Keratinocyte (primary cell): Measurements from ENCODE around the gene EXD3. TPM values are rescaled to one million over a fixed set of nuclear protein-coding genes. Genes with fewer than 3 reads are reported as not detected.

Experiments
- DNase-seq: peaks from one replicate; pipeline ENCODE4 v3.0.0-alpha.2; 2011; ENCODE audit warnings: low read depth, missing footprints, low spot score
- FAIRE-seq: peaks from 2 replicates; lab custom pipeline; 2011; peaks lifted over from hg19 to GRCh38; lab: Jason Lieb, UNC
- H2AFZ ChIP-seq: 2 replicates; pipeline ENCODE4 v1.6.0; 2012; ENCODE audit warnings: low read length, control low read depth, inconsistent platforms; ENCODE audit not compliant: control insufficient read depth
- H3K27ac ChIP-seq: 2 replicates; pipeline ENCODE4 v1.5.1; 2011; ENCODE audit warnings: low read length; ENCODE audit not compliant: control insufficient read depth, insufficient read depth
- H3K27me3 ChIP-seq: 3 replicates; pipeline ENCODE4 v1.6.0; 2011; ENCODE audit warnings: low read length; ENCODE audit not compliant: control insufficient read depth, insufficient read depth; ENCODE audit errors: extremely low read depth
- H3K36me3 ChIP-seq, 2 experiments: 2 replicates in 1 of 2; 3 replicates in 1 of 2; pipeline ENCODE4 v1.5.1; 2011; ENCODE audit warnings: low read length in 2 of 2, mild to moderate bottlenecking in 1 of 2; ENCODE audit not compliant: control insufficient read depth in 2 of 2, insufficient read depth in 2 of 2; ENCODE audit errors: extremely low read depth in 1 of 2
- H3K4me1 ChIP-seq: 3 replicates; pipeline ENCODE4 v1.5.1; 2011; ENCODE audit warnings: low read length; ENCODE audit not compliant: control insufficient read depth, insufficient read depth; ENCODE audit errors: extremely low read depth
- H3K4me2 ChIP-seq: 3 replicates; pipeline ENCODE4 v1.6.0; 2011; ENCODE audit warnings: low read depth, low read length; ENCODE audit not compliant: control insufficient read depth, insufficient read depth; ENCODE audit errors: extremely low read depth
- H3K4me3 ChIP-seq, 3 experiments: fragments of 200-600 bp in 1 of 3; sonication (generic) in 1 of 3; 2 replicates in 2 of 3; 3 replicates in 1 of 3; pipeline ENCODE4 v1.5.1; 2011 to 2016; ENCODE audit warnings: low read length in 3 of 3, mild to moderate bottlenecking in 3 of 3, control low read depth in 2 of 3, inconsistent platforms in 1 of 3, low read depth in 1 of 3, mixed read lengths in 1 of 3, mixed run types in 1 of 3, moderate library complexity in 1 of 3; ENCODE audit not compliant: control insufficient read depth in 2 of 3, insufficient read depth in 2 of 3; ENCODE audit errors: extremely low read depth in 1 of 3
- H3K79me2 ChIP-seq: 2 replicates; pipeline ENCODE4 v1.6.0; 2012; ENCODE audit warnings: low read length; ENCODE audit not compliant: control insufficient read depth, insufficient read depth
- H3K9ac ChIP-seq: 3 replicates; pipeline ENCODE4 v1.6.0; 2011; ENCODE audit warnings: low read length; ENCODE audit not compliant: control insufficient read depth, insufficient read depth; ENCODE audit errors: extremely low read depth
- H3K9me1 ChIP-seq: 3 replicates; pipeline ENCODE4 v1.6.0; 2011; ENCODE audit warnings: low read length; ENCODE audit not compliant: control insufficient read depth, insufficient read depth; ENCODE audit errors: extremely low read depth
- H3K9me3 ChIP-seq: 2 replicates; pipeline ENCODE4 v1.5.1; 2012; ENCODE audit warnings: low read depth, low read length; ENCODE audit not compliant: control insufficient read depth
- H4K20me1 ChIP-seq: 3 replicates; pipeline ENCODE4 v1.6.0; 2011; ENCODE audit warnings: low read length; ENCODE audit not compliant: control insufficient read depth, insufficient read depth; ENCODE audit errors: extremely low read depth
- CTCF ChIP-seq, 3 experiments: IDR thresholded peaks in 1 of 3; conservative IDR thresholded peaks in 1 of 3; optimal IDR thresholded peaks in 1 of 3; 2 replicates in 2 of 3; 3 replicates in 1 of 3; pipeline versions ENCODE3 to v1.5.1; 2011; ENCODE audit warnings: low read length in 3 of 3, mild to moderate bottlenecking in 3 of 3, moderate library complexity in 2 of 3, control low read depth in 1 of 3, inconsistent platforms in 1 of 3; ENCODE audit not compliant: insufficient read depth in 2 of 3; ENCODE audit errors: extremely low read depth in 1 of 3
- EZH2 ChIP-seq: IDR thresholded peaks from one replicate; pipeline ENCODE4 v1.6.1; 2012; ENCODE audit warnings: inconsistent platforms, mild to moderate bottlenecking, low read length, moderate library complexity
- dilution Hi-C: fragments of 300-500 bp; cut with MboI; formaldehyde crosslinking; loops from one replicate; pipeline ENCODE4 v1.7.0; 2020; ENCODE audit warnings: low sequenced_read_pairs; ENCODE audit not compliant: extremely low pct_ligation_motif_present
- polyA plus RNA-seq, 5 experiments: library from polyadenylated mRNA; depleted of rRNA in 3 of 5; stranded (reverse) in 3 of 5; stranded (forward) in 1 of 5; unstranded in 1 of 5; fragments of >200 nt; gene quantifications; 1 replicate in 1 of 5; 2 replicates in 3 of 5; 3 replicates in 1 of 5; pipeline versions ENCODE4 v1.2.1 to v1.2.3, GENCODE V29; 2011 to 2012; ENCODE audit warnings: missing spikeins in 2 of 5, low read depth in 1 of 5, low replicate concordance in 1 of 5

EXD3 gene
- polyA plus RNA-seq, 1 donor (not counting 4 experiments of a cell fraction or from before 2014, with no cell fraction given) = 1.5 TPM

GRCh38 chr9:137409515-137409914, 13.4 kb downstream of the EXD3 start:
- H3K9ac ChIP-seq = no peak overlapping the region
- H3K27ac ChIP-seq = no peak overlapping the region
- no peaks in the 10 kb centered on the region for H4K20me1 ChIP-seq
- H3K4me1 ChIP-seq = peaks cover 18% of the 10 kb centered on the region
- TF ChIP-seq CTCF (optimal IDR thresholded peaks at IDR 0.05 in 1 of 3, IDR thresholded peaks at IDR 0.05 in 1 of 3, conservative IDR thresholded peaks at IDR 0.05 in 1 of 3; ENCODE audit: extremely low read depth in 1 of 3, insufficient read depth in 2 of 3, low read length in 3 of 3) (no peak), EZH2 (no peak)
- no peak for DNase-seq
- no peaks in the 10 kb centered on the region for H3K79me2 ChIP-seq
- H3K4me2 ChIP-seq = no peak overlapping the region
- no peaks in the 10 kb centered on the region for H3K9me3 ChIP-seq
- H3K36me3 ChIP-seq = no peaks in the 10 kb centered on the region
- no peak for FAIRE-seq
- dilution Hi-C loops = no loop called here
- no peak overlapping the region for H3K4me3 ChIP-seq
- H3K27me3 ChIP-seq = peaks cover 14% of the 10 kb centered on the region
- no peak overlapping the region for H2AFZ ChIP-seq
- no peaks in the 10 kb centered on the region for H3K9me1 ChIP-seq

- Histone ChIP-seq H3K79me2 (no peaks in the 10 kb centered on the region), H3K4me1 (peaks cover 18% of the 10 kb centered on the region), H3K9me3 (no peaks in the 10 kb centered on the region), H3K27me3 (peaks cover 14% of the 10 kb centered on the region), H3K9me1 (no peaks in the 10 kb centered on the region), H3K4me3 (no peak overlapping the region), H2AFZ (no peak overlapping the region), H3K27ac (no peak overlapping the region), H3K36me3 (no peaks in the 10 kb centered on the region), H3K4me2 (no peak overlapping the region), H4K20me1 (no peaks in the 10 kb centered on the region), H3K9ac (no peak overlapping the region)
- dilution Hi-C loops = no loop called here
- DNase-seq = no peak
- FAIRE-seq = no peak
- TF ChIP-seq CTCF (optimal IDR thresholded peaks at IDR 0.05 in 1 of 3, IDR thresholded peaks at IDR 0.05 in 1 of 3, conservative IDR thresholded peaks at IDR 0.05 in 1 of 3; ENCODE audit: extremely low read depth in 1 of 3, insufficient read depth in 2 of 3, low read length in 3 of 3) (no peak), EZH2 (no peak)
Observed at GRCh38 chr9:137408651-137409405, 14.1 kb downstream of the EXD3 start.
